HCT116 (cell line): ENCODE data around the gene CTSW. TPM values are rescaled to one million over a fixed set of nuclear protein-coding genes. Genes with fewer than 3 reads are reported as not detected.

Experiments used
- ATAC-seq: fragments of 200-7000 bp; cut with Tn5 transposase; 2 replicates; pipeline ENCODE4 v1.9.1; 2020; ENCODE audit warnings: mild to moderate bottlenecking, moderate library complexity
- BruUV-seq: library from RNA; stranded (reverse); fragments of 400-500 nt; replicated peaks from 2 replicates; lab custom pipeline; 2021; lab: Mats Ljungman, UMichigan
- CTCF ChIA-PET: fragments of 300-600 bp; sonication (Branson Sonifier 250); formaldehyde crosslinking; loops from one replicate; lab custom pipeline; 2021; ENCODE audit warnings: antibody characterized with exemption; lab: Charles Lee
- POLR2A ChIA-PET: fragments of 300-600, 350-600 bp; sonication (Branson Sonifier 250); formaldehyde crosslinking; loops from one replicate; lab custom pipeline; 2021; ENCODE audit warnings: antibody characterized with exemption; lab: Charles Lee
- RAD21 ChIA-PET, 2 experiments: fragments of 300-600 bp; sonication (Branson Sonifier 250); formaldehyde crosslinking; loops; one replicate each; lab custom pipeline; 2023; ENCODE audit warnings: low total read pairs in 2 of 2; ENCODE audit not compliant: uncharacterized antibody in 2 of 2, unreplicated experiment in 2 of 2, low non-redundant PET in 1 of 2; lab: Charles Lee
- DNase-seq: peaks from one replicate; pipeline ENCODE4 v3.0.0-alpha.2; 2010; ENCODE audit warnings: low read depth, low spot score
- H2AFZ ChIP-seq: fragments of 200-600 bp; shearing (Covaris generic), sonication (generic); 2 replicates; pipeline ENCODE4 v1.6.1; 2017; ENCODE audit warnings: low read depth, mixed run types, mixed read lengths, antibody characterized with exemption, low read length; ENCODE audit not compliant: poor library complexity, severe bottlenecking
- H3K27ac ChIP-seq: 2 replicates; pipeline ENCODE4 v1.5.1; 2012; ENCODE audit warnings: low read depth, low read length
- H3K27me3 ChIP-seq: fragments of 200-600 bp; sonication (generic); 2 replicates; pipeline ENCODE4 v1.6.1; 2016; ENCODE audit warnings: mixed run types, low read length, mixed read lengths; ENCODE audit not compliant: insufficient read depth
- H3K36me3 ChIP-seq, 2 experiments: fragments of 200-500 bp in 1 of 2; fragments of 200-600 bp in 1 of 2; sonication (Bioruptor generic) in 1 of 2; sonication (generic) in 1 of 2; 2 replicates each; pipeline versions ENCODE4 v1.5.1 to v1.6.1; 2014 to 2016; ENCODE audit warnings: low read length in 2 of 2, inconsistent platforms in 1 of 2, mixed read lengths in 1 of 2, mixed run types in 1 of 2; ENCODE audit not compliant: insufficient read depth in 2 of 2, control insufficient read depth in 1 of 2
- H3K4me1 ChIP-seq, 2 experiments: fragments of 200-600 bp in 1 of 2; sonication (generic) in 1 of 2; 2 replicates each; pipeline versions ENCODE4 v1.5.1 to v1.6.1; 2012 to 2017; ENCODE audit warnings: low read length in 2 of 2, inconsistent platforms in 1 of 2, mild to moderate bottlenecking in 1 of 2, mixed read lengths in 1 of 2, mixed run types in 1 of 2, moderate library complexity in 1 of 2; ENCODE audit not compliant: insufficient read depth in 2 of 2, control insufficient read depth in 1 of 2
- H3K4me2 ChIP-seq: fragments of 200-600 bp; sonication (generic); 2 replicates; pipeline ENCODE4 v1.6.1; 2017; ENCODE audit warnings: mixed run types, low read length, mixed read lengths
- H3K4me3 ChIP-seq, 2 experiments: fragments of 200-600 bp in 1 of 2; sonication (generic) in 1 of 2; replicated peaks in 1 of 2; 2 replicates each; pipeline ENCODE4 v1.5.1; 2011 to 2016; ENCODE audit warnings: low read length in 2 of 2, control low read depth in 1 of 2, low read depth in 1 of 2, mild to moderate bottlenecking in 1 of 2, mixed read lengths in 1 of 2, mixed run types in 1 of 2
- H3K79me2 ChIP-seq: fragments of 200-600 bp; sonication (generic); 2 replicates; pipeline ENCODE4 v1.6.1; 2017; ENCODE audit warnings: mild to moderate bottlenecking, mixed run types, low read length, moderate library complexity, mixed read lengths; ENCODE audit not compliant: insufficient read depth
- H3K9ac ChIP-seq: fragments of 200-600 bp; sonication (generic); 2 replicates; pipeline ENCODE4 v1.6.1; 2016; ENCODE audit warnings: low read length, mixed read lengths
- H3K9me2 ChIP-seq: fragments of 200-600 bp; sonication (generic), shearing (Covaris generic); 2 replicates; pipeline ENCODE4 v1.6.1; 2017; ENCODE audit warnings: mixed run types, mild to moderate bottlenecking, moderate library complexity; ENCODE audit not compliant: insufficient read depth
- H3K9me3 ChIP-seq, 2 experiments: fragments of 200-500 bp in 1 of 2; fragments of 200-600 bp in 1 of 2; sonication (Bioruptor generic) in 1 of 2; sonication (generic) in 1 of 2; 2 replicates each; pipeline ENCODE4 v1.6.1; 2014 to 2017; ENCODE audit warnings: low read length in 2 of 2, mixed read lengths in 2 of 2, inconsistent platforms in 1 of 2, low read depth in 1 of 2, mild to moderate bottlenecking in 1 of 2, mixed run types in 1 of 2, moderate library complexity in 1 of 2; ENCODE audit not compliant: control insufficient read depth in 1 of 2, insufficient read depth in 1 of 2
- H4K20me1 ChIP-seq: fragments of 200-600 bp; sonication (generic), shearing (Covaris generic); 2 replicates; pipeline ENCODE4 v1.6.1; 2017; ENCODE audit warnings: mixed run types, mild to moderate bottlenecking, moderate library complexity; ENCODE audit not compliant: insufficient read depth
- ZBTB33 ChIP-seq: IDR thresholded peaks from 2 replicates; pipeline ENCODE4 v1.6.1; 2011; ENCODE audit warnings: mild to moderate bottlenecking, low read length, moderate library complexity; ENCODE audit not compliant: insufficient replicate concordance; ENCODE audit errors: extremely low read depth
- ZFX ChIP-seq: fragments of 450-650 bp; IDR thresholded peaks from 2 replicates; pipeline ENCODE4 v1.6.1; 2017
- intact Hi-C: fragments of 100-400 bp; cut with micrococcal nuclease; formaldehyde crosslinking; loops from 2 replicates; pipeline ENCODE4 v1.10.0; 2022
- total RNA-seq: library from RNA; stranded (reverse); gene quantifications from one replicate; pipeline ENCODE4 v1.2.1, GENCODE V29; 2021; ENCODE audit not compliant: unreplicated experiment
- TF ChIP-seq, protein P1 (sequence below), 3 experiments: fragments of 200-600 bp in 1 of 3; sonication (generic) in 1 of 3; IDR thresholded peaks in 2 of 3; conservative IDR thresholded peaks in 1 of 3; 2 replicates each; pipeline ENCODE4 v1.5.1; 2012 to 2017; ENCODE audit warnings: low read depth in 2 of 3, low read length in 2 of 3, antibody characterized with exemption in 1 of 3, borderline replicate concordance in 1 of 3, control low read depth in 1 of 3, mild to moderate bottlenecking in 1 of 3, mixed read lengths in 1 of 3, mixed run types in 1 of 3, moderate library complexity in 1 of 3; ENCODE audit not compliant: insufficient read depth in 1 of 3

The CTSW gene
- total RNA-seq, 1 experiment from 2014 or later = not detected

- TF ChIP-seq, protein P1, sequence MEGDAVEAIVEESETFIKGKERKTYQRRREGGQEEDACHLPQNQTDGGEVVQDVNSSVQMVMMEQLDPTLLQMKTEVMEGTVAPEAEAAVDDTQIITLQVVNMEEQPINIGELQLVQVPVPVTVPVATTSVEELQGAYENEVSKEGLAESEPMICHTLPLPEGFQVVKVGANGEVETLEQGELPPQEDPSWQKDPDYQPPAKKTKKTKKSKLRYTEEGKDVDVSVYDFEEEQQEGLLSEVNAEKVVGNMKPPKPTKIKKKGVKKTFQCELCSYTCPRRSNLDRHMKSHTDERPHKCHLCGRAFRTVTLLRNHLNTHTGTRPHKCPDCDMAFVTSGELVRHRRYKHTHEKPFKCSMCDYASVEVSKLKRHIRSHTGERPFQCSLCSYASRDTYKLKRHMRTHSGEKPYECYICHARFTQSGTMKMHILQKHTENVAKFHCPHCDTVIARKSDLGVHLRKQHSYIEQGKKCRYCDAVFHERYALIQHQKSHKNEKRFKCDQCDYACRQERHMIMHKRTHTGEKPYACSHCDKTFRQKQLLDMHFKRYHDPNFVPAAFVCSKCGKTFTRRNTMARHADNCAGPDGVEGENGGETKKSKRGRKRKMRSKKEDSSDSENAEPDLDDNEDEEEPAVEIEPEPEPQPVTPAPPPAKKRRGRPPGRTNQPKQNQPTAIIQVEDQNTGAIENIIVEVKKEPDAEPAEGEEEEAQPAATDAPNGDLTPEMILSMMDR (IDR thresholded peaks at IDR 0.05 in 2 of 3, conservative IDR thresholded peaks at IDR 0.05 in 1 of 3; ENCODE audit: borderline replicate concordance in 1 of 3, insufficient read depth in 1 of 3, low read depth in 2 of 3, low read length in 2 of 3) = no peak
Measured at GRCh38 chr11:65859095-65859811, 20.4 kb upstream of the CTSW start (continued).

- Histone ChIP-seq H4K20me1 (peaks cover 15% of the 10 kb centered on the region; the same call in 1 of the 2 replicates), H2AFZ (no peak overlapping the region), H3K9ac (peak overlapping the region; percentile 99), H3K4me1 (peaks cover 23 to 44% of the 10 kb centered on the region in 2 experiments), H3K9me3 (no peaks in the 10 kb centered on the region), H3K27ac (peak overlapping the region; percentile 97), H3K27me3 (no peaks in the 10 kb centered on the region), H3K79me2 (peaks cover 53% of the 10 kb centered on the region), H3K9me2 (no peaks in the 10 kb centered on the region), H3K4me3 (peak overlapping the region; percentile 85 to 100), H3K4me2 (peak overlapping the region; percentile 77), H3K36me3 (peaks cover 21 to 37% of the 10 kb centered on the region in 2 experiments)
- intact Hi-C loops = loop anchor here (1.0 kb wide), 2 partner anchors 142 to 245 kb away; partner anchors contain the start of genes BANF1, EIF1AD and PCNX3
- ChIA-PET CTCF (interaction anchor here (0.6 to 4.3 kb wide), 34 partner anchors 9 to 301 kb away, joined by 3 to 82 read pairs (median 4); partner anchors contain the start of genes AP5B1, CCDC85B, FIBP and KAT5), RAD21 (interaction anchor here (0.6 to 1.2 kb wide), 3 partner anchors 29 to 191 kb away, joined by 3 to 4 read pairs (median 3); partner anchors contain the start of gene KAT5 (in 1 of the 2)), POLR2A (interaction anchor here (0.6 to 5.3 kb wide), 21 partner anchors 8 to 437 kb away, joined by 3 to 84 read pairs (median 4); partner anchors contain the start of genes BANF1, CCDC85B, FIBP and FOSL1)
- no peak for DNase-seq
- no TSS peak for BruUV-seq
- TF ChIP-seq ZFX (peak; percentile 61), ZBTB33 (no peak)
- ATAC-seq = peak; percentile 5
Measured at GRCh38 chr11:65859812-65860277, 19.8 kb upstream of the CTSW start.
